NCI-H187 (cell line): ENCODE data around the gene FAM186B.

Experiments used
- DNase-seq, 2 experiments: peaks; one replicate each; lab custom pipeline; 2025; lab: John Stamatoyannopoulos, UW

Gene FAM186B

DNA sequence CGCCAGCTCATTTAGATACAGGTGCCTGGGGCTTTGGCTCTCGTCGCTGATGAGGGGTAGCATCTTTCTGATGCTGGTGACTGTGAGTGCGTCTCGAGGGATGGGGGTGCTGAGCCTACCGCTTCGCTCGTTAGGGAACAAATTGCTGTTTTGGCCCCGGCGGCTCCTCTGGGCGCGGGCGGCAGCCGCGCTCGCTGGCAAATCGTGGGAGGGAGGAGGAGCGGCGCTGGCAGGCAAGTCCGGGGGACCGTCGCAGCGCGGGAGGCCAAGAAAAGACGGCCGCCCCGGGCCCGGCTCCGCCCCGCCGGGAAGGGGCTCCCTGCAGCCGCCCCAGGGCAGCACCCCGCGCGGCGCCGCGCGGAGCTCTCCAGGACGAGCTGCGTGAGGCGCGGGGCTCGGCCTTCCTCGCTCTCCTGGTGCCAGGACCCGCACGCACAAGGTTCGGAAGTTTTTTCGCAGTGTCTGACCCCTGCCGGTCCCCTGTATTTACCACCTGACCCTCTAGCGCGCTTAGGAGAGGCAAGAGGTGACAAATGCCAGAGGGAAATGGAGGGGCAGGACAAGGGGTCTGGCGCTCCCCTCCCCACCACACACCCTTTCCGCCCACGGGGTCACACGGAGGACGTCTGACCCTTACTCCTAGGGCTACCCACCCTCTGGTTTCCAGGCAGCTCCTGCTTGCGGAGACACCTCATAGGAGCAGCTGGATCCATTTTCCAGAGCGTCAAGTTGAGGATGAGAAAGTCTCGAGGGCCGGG, 67.5 kb downstream of the FAM186B start:
- DNase-seq, result no peak
